Astrocyte of the cerebellum (primary cell): ENCODE data around the gene TEX13D.

Experiments
- DNase-seq: peaks from one replicate; pipeline ENCODE4 v3.0.0-alpha.2; 2011; ENCODE audit warnings: low read depth
- H3K4me3 ChIP-seq: 2 replicates; pipeline ENCODE4 v1.5.1; 2011; ENCODE audit warnings: mild to moderate bottlenecking, low read depth, low read length, moderate library complexity
- in situ Hi-C: cut with HindIII; loops from 2 replicates; pipeline ENCODE4 v1.10.0; 2017; ENCODE audit warnings: low sequenced_read_pairs
- TF ChIP-seq, protein P1 (sequence below): IDR thresholded peaks from 2 replicates; pipeline ENCODE4 v1.5.1; 2012; ENCODE audit warnings: low read length, low read depth, moderate library complexity, mild to moderate bottlenecking; ENCODE audit errors: missing control alignments

TEX13D gene

GRCh38 chrX:124342174-124342867 lies 9.9 kb downstream of the TEX13D start:
- no peak for DNase-seq
- in situ Hi-C loops, result no loop called here
- H3K4me3 ChIP-seq, result no peak overlapping the region
- TF ChIP-seq, protein P1, sequence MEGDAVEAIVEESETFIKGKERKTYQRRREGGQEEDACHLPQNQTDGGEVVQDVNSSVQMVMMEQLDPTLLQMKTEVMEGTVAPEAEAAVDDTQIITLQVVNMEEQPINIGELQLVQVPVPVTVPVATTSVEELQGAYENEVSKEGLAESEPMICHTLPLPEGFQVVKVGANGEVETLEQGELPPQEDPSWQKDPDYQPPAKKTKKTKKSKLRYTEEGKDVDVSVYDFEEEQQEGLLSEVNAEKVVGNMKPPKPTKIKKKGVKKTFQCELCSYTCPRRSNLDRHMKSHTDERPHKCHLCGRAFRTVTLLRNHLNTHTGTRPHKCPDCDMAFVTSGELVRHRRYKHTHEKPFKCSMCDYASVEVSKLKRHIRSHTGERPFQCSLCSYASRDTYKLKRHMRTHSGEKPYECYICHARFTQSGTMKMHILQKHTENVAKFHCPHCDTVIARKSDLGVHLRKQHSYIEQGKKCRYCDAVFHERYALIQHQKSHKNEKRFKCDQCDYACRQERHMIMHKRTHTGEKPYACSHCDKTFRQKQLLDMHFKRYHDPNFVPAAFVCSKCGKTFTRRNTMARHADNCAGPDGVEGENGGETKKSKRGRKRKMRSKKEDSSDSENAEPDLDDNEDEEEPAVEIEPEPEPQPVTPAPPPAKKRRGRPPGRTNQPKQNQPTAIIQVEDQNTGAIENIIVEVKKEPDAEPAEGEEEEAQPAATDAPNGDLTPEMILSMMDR, result no peak

- DNase-seq, result no peak
- in situ Hi-C loops, result no loop called here
- H3K4me3 ChIP-seq, result no peak overlapping the region
- TF ChIP-seq, protein P1, result no peak
Observed at GRCh38 chrX:124343016-124343415, 10.6 kb downstream of the TEX13D start.

GRCh38 chrX:124344246-124344645 lies 11.8 kb downstream of the TEX13D start:
- TF ChIP-seq, protein P1, result no peak
- in situ Hi-C loops, result no loop called here
- no peak overlapping the region for H3K4me3 ChIP-seq
- DNase-seq, result no peak

DNA sequence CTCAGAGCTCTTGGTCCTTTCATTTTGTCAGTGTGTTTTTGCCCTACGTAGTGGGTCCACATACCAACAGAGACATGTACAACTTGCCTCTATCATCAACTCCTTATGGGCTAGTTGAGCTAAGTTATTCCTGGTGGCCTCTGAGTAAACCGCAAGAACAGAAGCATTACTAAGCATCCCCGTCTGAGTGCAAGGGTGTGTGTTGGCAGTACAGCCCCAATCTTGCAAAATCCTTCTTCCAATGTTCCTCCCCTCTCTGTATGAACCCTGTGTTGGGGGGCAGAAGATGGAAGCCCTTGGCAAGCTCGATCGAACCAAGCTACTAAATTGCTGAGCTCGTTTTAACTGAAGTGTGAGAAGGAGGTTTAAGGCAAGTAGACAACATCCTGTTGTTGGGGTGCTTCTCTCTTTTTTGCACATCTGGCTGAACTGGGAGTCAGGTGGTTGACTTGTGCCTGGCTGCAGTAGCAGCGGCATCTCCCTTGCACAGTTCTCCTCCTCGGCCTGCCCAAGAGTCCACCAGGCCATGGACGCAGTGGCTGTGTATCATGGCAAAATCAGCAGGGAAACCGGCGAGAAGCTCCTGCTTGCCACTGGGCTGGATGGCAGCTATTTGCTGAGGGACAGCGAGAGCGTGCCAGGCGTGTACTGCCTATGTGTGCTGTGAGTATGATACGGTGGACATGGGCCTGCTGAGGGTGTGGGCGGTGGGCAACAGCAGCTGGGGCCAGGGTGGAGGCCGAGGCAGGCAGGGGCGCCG lies 13.8 kb downstream of the TEX13D start, which contains the start of gene SH2D1A:
TSS of gene SH2D1A (plus strand) at position 447 of the 760 bp plus-strand sequence. CDS start at position 527, 80 bp downstream.
- DNase-seq, result no peak
- in situ Hi-C loops, result no loop called here
- no peak within 1 kb of the TSS for H3K4me3 ChIP-seq
- TF ChIP-seq, protein P1, result no peak

DNA sequence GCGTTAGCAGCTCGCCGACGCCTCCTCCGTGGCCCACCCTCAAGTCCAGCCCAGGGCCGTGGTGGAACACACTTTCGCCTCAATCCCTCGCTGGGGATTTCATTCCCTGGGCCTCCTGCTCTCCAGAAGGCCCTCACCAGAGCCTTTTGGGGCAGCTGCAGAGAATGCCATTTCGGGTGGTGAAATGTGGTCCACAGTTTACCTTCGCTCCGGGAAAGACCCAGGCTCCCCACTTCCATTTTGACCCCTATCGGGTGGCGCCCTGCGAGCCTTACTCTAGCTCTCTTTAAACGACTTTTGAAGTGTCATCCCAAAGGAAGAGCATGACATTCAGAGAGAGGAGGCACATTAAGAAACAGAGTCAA lies 14.4 kb downstream of the TEX13D start:
- TF ChIP-seq, protein P1, result no peak
- in situ Hi-C loops, result no loop called here
- DNase-seq, result no peak
- H3K4me3 ChIP-seq, result no peak overlapping the region

DNA sequence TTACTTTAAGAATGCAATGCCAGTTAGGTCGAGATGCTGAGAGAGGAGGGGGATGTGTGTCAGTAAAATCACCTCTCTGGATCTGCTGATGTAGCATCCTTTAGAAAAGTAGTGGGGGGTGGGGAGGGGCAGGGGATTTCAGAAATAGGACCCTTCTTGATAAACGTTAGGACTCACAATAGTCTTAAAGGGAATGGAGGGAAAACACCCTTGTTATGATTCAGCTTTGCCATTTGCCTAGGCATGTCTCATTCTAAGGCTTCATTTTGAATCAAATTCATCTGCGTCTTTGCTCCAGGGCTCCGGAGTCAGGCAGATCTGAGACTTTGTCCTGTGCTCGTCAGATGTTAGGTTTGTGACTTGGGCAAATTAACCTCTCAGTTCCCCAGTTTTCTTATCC lies 14.8 kb downstream of the TEX13D start:
- TF ChIP-seq, protein P1, result no peak
- in situ Hi-C loops, result no loop called here
- no peak for DNase-seq
- no peak overlapping the region for H3K4me3 ChIP-seq
